ENCODE measurements around the gene SHISA8. TPM values are rescaled to one million over a fixed set of nuclear protein-coding genes. Genes with fewer than 3 reads are reported as not detected.

The SHISA8 gene
- total RNA-seq, 1 donor from 2014 or later = not detected

GRCh38 chr22:41913842-41914534 lies 886 bp downstream of the SHISA8 start:
- Mint-ChIP-seq H3K27ac (no peak overlapping the region), H3K4me1 (peaks cover 7% of the 10 kb centered on the region), H3K27me3 (ENCODE audit: low read depth) (peaks cover 80% of the 10 kb centered on the region), H3K4me3 (no peak overlapping the region), H3K36me3 (peaks cover 2% of the 10 kb centered on the region), H3K9me3 (no peaks in the 10 kb centered on the region)
- no peak for DNase-seq (ENCODE audit: low spot score in 2 of 2, unreplicated experiment in 2 of 2)
- TF ChIP-seq CTCF (IDR thresholded peaks at IDR 0.05; ENCODE audit: unreplicated experiment) = no peak

DNA sequence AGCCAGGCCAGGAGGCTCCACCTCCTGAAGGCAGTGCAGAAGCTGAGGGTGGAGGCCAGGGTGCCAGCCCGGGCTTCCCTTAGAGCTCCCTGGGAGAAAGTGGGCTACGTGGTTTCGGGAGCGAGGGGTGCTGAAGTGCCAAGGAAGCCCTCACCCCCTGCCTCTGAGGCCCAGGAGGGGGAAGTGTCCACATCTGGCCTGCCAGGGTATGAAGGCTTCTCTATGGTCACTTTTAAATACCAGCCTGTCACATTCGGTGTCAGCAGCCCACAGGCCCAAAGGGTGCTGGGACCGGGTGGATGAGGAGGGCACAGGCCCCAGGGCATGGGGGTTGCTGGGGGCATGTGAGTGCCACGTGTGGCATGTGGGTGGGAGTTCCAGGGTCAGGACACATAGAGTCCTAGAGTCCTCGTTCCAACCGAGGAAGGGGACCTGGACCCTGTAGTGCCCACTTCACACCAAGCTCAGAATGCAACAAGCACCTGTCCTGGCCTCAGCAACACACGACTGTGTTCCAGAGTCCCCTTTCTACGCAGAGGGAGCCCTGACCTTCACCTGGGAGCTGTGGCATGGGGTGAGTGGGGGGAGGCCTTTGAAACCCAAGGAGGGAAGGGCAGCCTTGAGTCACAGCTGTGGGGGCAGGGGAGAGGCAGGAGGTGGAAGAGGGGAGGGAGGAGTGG lies 1.7 kb downstream of the SHISA8 start:
- no peak overlapping the region for H3K27ac Mint-ChIP-seq
- no peak for TF ChIP-seq CTCF (IDR thresholded peaks at IDR 0.05; ENCODE audit: unreplicated experiment)
- H3K4me1 Mint-ChIP-seq = peaks cover 5% of the 10 kb centered on the region
- DNase-seq (ENCODE audit: low spot score in 2 of 2, unreplicated experiment in 2 of 2) = no peak
- H3K36me3 Mint-ChIP-seq = peaks cover 2% of the 10 kb centered on the region
- H3K9me3 Mint-ChIP-seq = no peaks in the 10 kb centered on the region
- peak overlapping the region; percentile 51 for H3K4me3 Mint-ChIP-seq
- peaks cover 82% of the 10 kb centered on the region for H3K27me3 Mint-ChIP-seq (ENCODE audit: low read depth)

DNA sequence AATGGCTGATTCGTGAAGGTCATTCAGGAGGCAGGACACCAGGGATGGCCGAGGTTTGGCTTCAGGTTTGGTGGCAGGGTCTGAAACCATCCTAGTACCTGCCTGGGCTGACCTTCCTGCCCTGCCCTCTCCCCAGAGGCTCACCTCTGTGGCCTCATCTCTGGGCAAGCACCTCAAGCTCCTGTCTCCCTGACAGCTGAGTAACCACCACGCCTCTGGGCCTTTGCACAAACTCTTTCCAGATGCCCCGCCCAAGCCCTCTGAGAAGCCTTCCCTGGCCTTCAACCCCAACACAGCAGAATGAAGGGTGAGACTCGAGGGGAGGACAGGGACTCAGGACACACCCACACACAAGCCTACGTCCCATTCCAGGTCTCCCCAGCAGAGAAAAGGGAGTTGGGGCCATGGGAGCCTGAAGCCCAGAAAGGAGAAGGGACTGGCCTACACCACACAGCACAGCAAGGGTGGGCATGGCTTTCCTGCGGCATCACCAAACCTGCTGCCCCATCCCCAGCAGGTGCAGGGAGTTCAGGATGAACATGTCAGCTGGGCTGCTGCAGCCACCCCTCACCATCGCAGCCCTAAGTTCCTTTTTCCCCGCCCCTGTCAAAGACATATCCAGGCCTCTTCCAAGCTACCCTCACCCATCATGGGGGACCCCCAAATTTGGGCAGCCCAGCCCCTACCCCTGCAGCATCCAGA lies 2.4 kb downstream of the SHISA8 start:
- no peak overlapping the region for H3K27ac Mint-ChIP-seq
- no peak for DNase-seq (ENCODE audit: low spot score in 2 of 2, unreplicated experiment in 2 of 2)
- no peak overlapping the region for H3K4me3 Mint-ChIP-seq

DNA sequence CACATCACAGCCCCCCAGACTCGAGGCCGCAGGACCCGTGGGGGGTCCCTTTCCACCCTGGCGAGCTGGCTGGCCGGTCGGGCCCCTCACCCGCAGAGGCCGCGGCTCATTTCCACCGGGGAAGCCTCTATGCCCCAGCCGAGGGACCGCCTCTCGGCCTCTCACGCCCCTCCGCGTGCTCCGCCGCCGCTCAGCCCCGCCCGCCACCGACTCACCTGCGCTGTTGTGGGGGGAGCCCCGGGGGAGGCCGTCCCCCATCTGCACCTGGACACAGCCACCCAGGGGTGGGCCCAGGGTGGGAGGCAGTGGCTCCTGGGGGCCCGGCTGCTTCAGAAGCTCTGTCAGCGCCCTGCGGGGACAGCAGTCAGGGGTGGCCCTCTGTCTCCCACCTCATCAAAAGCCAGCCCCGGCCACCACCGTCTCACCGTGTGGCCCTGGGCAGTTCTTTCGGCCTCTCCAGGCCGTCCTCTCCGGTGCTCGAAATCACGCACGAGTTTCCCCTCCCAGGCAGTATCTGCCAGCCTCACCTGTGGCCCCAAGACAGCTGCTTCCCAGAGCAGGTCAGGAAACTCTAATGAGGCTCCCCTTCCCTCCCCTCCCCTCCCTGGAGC lies 3.8 kb downstream of the SHISA8 start:
- Mint-ChIP-seq H3K27ac (no peak overlapping the region), H3K27me3 (ENCODE audit: low read depth) (peaks cover 66% of the 10 kb centered on the region), H3K4me1 (peaks cover 3% of the 10 kb centered on the region), H3K4me3 (peak overlapping the region; percentile 47), H3K36me3 (peaks cover 5% of the 10 kb centered on the region), H3K9me3 (no peaks in the 10 kb centered on the region)
- no peak for DNase-seq (ENCODE audit: low spot score in 2 of 2, unreplicated experiment in 2 of 2)
- TF ChIP-seq CTCF (IDR thresholded peaks at IDR 0.05; ENCODE audit: unreplicated experiment) = no peak

More for the DNA sequence above, 2.4 kb downstream of the SHISA8 start:
- peaks cover 3% of the 10 kb centered on the region for H3K36me3 Mint-ChIP-seq
- no peaks in the 10 kb centered on the region for H3K9me3 Mint-ChIP-seq
- no peak for TF ChIP-seq CTCF (IDR thresholded peaks at IDR 0.05; ENCODE audit: unreplicated experiment)
- peaks cover 80% of the 10 kb centered on the region for H3K27me3 Mint-ChIP-seq (ENCODE audit: low read depth)
- peaks cover 3% of the 10 kb centered on the region for H3K4me1 Mint-ChIP-seq

DNA sequence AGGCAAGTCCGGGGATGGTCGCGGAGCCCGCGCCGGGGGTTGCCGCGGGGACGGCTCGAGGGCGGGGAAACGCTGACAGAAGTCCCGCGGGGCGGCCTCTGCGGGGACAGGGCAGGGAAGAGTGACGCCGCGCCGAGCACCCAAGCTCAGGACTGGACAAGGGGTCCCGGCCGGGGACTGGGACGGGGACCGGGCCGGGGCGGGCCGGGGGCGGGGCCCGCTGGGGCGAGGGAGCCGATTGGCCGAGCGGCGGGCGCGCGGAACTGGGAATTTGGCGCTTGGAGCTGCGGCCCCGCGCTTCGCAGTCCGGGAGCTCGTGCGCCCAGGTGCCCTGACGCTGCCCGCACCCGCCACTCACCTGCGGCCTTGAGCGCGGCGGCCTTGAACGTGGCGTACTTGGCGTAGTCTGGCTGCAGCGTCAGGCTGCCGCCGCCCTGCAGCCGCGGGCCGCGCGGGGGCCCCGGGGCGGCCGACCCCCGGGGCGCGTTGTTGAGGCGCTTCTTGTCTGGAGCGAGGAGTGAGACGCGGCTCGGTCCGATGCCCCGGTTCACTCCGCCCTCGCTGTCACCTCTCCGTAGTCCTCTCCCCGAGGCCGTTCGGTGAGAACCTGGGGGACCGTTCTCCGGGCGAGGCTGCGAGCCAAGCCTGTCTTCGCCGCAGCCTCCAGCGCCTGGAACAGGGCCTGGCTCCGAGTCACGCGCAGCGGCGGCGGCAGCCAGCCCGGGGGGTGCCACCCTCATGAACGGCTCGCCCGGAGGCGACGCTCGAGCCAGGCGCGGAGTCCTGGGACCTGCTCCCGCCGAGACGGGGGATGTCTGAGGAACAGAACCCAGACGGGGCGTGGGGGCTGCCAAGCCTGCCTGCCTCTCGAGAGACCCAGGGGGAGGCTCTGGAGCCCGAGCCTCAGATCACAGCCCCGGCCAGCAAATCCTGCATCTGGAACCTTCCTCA lies 4.5 kb downstream of the SHISA8 start:
- H3K27me3 Mint-ChIP-seq (ENCODE audit: low read depth) = peaks cover 58% of the 10 kb centered on the region
- H3K27ac Mint-ChIP-seq = no peak overlapping the region
- DNase-seq (ENCODE audit: low spot score in 2 of 2, unreplicated experiment in 2 of 2) = no peak
- H3K4me3 Mint-ChIP-seq = peak overlapping the region; percentile 52
- TF ChIP-seq CTCF (IDR thresholded peaks at IDR 0.05; ENCODE audit: unreplicated experiment) = no peak
- H3K36me3 Mint-ChIP-seq = peaks cover 8% of the 10 kb centered on the region
- peaks cover 3% of the 10 kb centered on the region for H3K4me1 Mint-ChIP-seq
- H3K9me3 Mint-ChIP-seq = no peaks in the 10 kb centered on the region
